HepG2 (cell line): Measurements from ENCODE around the gene UQCRHL. TPM values are rescaled to one million over a fixed set of nuclear protein-coding genes. Genes with fewer than 3 reads are reported as not detected.

Experiments used
- ATAC-seq: fragments of 200-7000 bp; cut with Tn5 transposase; 3 replicates; pipeline ENCODE4 v1.9.1; 2020; ENCODE audit warnings: mild to moderate bottlenecking, moderate library complexity
- BruUV-seq: library from RNA; stranded (reverse); fragments of 400-500 nt; replicated peaks from 2 replicates; lab custom pipeline; 2021; lab: Mats Ljungman, UMichigan
- CTCF ChIA-PET: fragments of 300-600 bp; formaldehyde crosslinking; extraction: SDS; loops from one replicate; lab custom pipeline; 2021; ENCODE audit warnings: low total read pairs, inconsistent platforms, low intra/inter-chr PET ratio; lab: Yijun Ruan, JAX
- POLR2A ChIA-PET: fragments of 350-600 bp; sonication (Branson Sonifier 250); formaldehyde crosslinking; loops from one replicate; lab custom pipeline; 2020; ENCODE audit warnings: antibody characterized with exemption, inconsistent platforms; lab: Yijun Ruan, JAX
- DNase-seq: peaks from one replicate; pipeline ENCODE4 v3.0.0-alpha.2; 2015; ENCODE audit warnings: low spot score
- FAIRE-seq: peaks from 3 replicates; lab custom pipeline; 2011; peaks lifted over from hg19 to GRCh38; lab: Jason Lieb, UNC
- H2AFZ ChIP-seq: one replicate; pipeline ENCODE4 v1.6.1; 2011; ENCODE audit warnings: low read length, inconsistent platforms
- H3K27ac ChIP-seq: fragments of 300-600 bp; 3 replicates; pipeline ENCODE4 v1.8.0; 2011; ENCODE audit warnings: mixed run types, mild to moderate bottlenecking, mixed read lengths, low read length, inconsistent platforms; ENCODE audit not compliant: insufficient read depth; ENCODE audit errors: extremely low read length
- H3K27me3 ChIP-seq, 2 experiments: fragments of 200-600 bp in 1 of 2; 2 replicates in 1 of 2; 3 replicates in 1 of 2; pipeline versions ENCODE4 v1.6.0 to v1.8.0; 2011; ENCODE audit warnings: low read length in 2 of 2, mild to moderate bottlenecking in 2 of 2, moderate library complexity in 2 of 2, inconsistent platforms in 1 of 2; ENCODE audit not compliant: insufficient read depth in 2 of 2, control insufficient read depth in 1 of 2
- H3K36me3 ChIP-seq, 2 experiments: fragments of 200-600 bp in 1 of 2; replicated peaks in 1 of 2; 2 replicates in 1 of 2; 3 replicates in 1 of 2; pipeline versions ENCODE4 v1.5.1 to v1.8.0; 2011; ENCODE audit warnings: low read length in 2 of 2, inconsistent platforms in 1 of 2; ENCODE audit not compliant: insufficient read depth in 2 of 2, control insufficient read depth in 1 of 2
- H3K4me1 ChIP-seq: 2 replicates; pipeline ENCODE4 v1.5.1; 2012; ENCODE audit warnings: low read length, inconsistent platforms; ENCODE audit not compliant: insufficient read depth
- H3K4me2 ChIP-seq: 2 replicates; pipeline ENCODE4 v1.6.0; 2011; ENCODE audit warnings: low read depth, low read length, inconsistent platforms
- H3K4me3 ChIP-seq, 3 experiments: fragments of 200-600 bp in 1 of 3; sonication (generic), shearing (Covaris generic) in 1 of 3; replicated peaks in 1 of 3; 2 replicates each; pipeline ENCODE4 v1.5.1; 2011 to 2016; ENCODE audit warnings: low read length in 3 of 3, inconsistent platforms in 2 of 3, low read depth in 2 of 3, mild to moderate bottlenecking in 2 of 3, control low read depth in 1 of 3, mixed read lengths in 1 of 3; ENCODE audit not compliant: insufficient read depth in 1 of 3
- H3K79me2 ChIP-seq: one replicate; pipeline ENCODE4 v1.6.1; 2011; ENCODE audit warnings: low read length, inconsistent platforms; ENCODE audit not compliant: insufficient read depth
- H3K9ac ChIP-seq: 2 replicates; pipeline ENCODE4 v1.6.0; 2011; ENCODE audit warnings: mild to moderate bottlenecking, low read depth, low read length, inconsistent platforms; ENCODE audit not compliant: insufficient read depth
- H3K9me3 ChIP-seq: 2 replicates; pipeline ENCODE4 v1.5.1; 2012; ENCODE audit warnings: mild to moderate bottlenecking, low read length
- H4K20me1 ChIP-seq: 2 replicates; pipeline ENCODE4 v1.6.0; 2011; ENCODE audit warnings: inconsistent platforms, mild to moderate bottlenecking, low read length, moderate library complexity; ENCODE audit not compliant: insufficient read depth
- HOXD1 ChIP-seq: sonication (generic); formaldehyde crosslinking; IDR thresholded peaks from 2 replicates; pipeline ENCODE4 v1.5.0; 2020; ENCODE audit warnings: missing genetic modification reagents
- MAFK ChIP-seq, 2 experiments: IDR thresholded peaks in 1 of 2; conservative IDR thresholded peaks in 1 of 2; 2 replicates each; pipeline ENCODE4 v1.6.1; 2011; ENCODE audit warnings: improper control_type of control experiment in 2 of 2, low read length in 2 of 2
- ZNF207 ChIP-seq: fragments of 450-650 bp; IDR thresholded peaks from 2 replicates; pipeline ENCODE4 v1.6.1; 2016; ENCODE audit warnings: antibody characterized with exemption, borderline replicate concordance
- ZNF543 ChIP-seq: sonication (generic); formaldehyde crosslinking; IDR thresholded peaks from 2 replicates; pipeline ENCODE4 v1.4.0; 2020; ENCODE audit warnings: mild to moderate bottlenecking, missing genetic modification reagents
- ZNF775 ChIP-seq: sonication (generic); formaldehyde crosslinking; IDR thresholded peaks from 2 replicates; pipeline ENCODE4 v1.4.0; 2020; ENCODE audit warnings: missing genetic modification reagents, mild to moderate bottlenecking, moderate library complexity, borderline replicate concordance
- WGBS: methylation state at CpG from one replicate; pipeline ENCODE4 v1.1.6; 2017; ENCODE audit warnings: low lambda C conversion rate; 5-methylcytosine and 5-hydroxymethylcytosine counted together
- in situ Hi-C: cut with HindIII; loops from 2 replicates; pipeline ENCODE4 v1.10.0; 2017; ENCODE audit warnings: low pct_unique_long_range_greater_than_20kb; ENCODE audit not compliant: extremely low pct_ligation_motif_present
- intact Hi-C: fragments of 100-400 bp; cut with micrococcal nuclease; formaldehyde crosslinking; loops from one replicate; pipeline ENCODE4 v1.10.0; 2022; ENCODE audit not compliant: unreplicated experiment
- polyA plus RNA-seq, 8 experiments: library from polyadenylated mRNA; depleted of rRNA in 3 of 8; stranded (reverse) in 7 of 8; unstranded in 1 of 8; fragments of >200 nt; fragmentation: Illumina TruSeq in 4 of 8; extraction: Trizol in 4 of 8; gene quantifications; 2 replicates each; pipeline versions ENCODE4 v1.2.1 to v1.2.3, GENCODE V29; 2011 to 2016; ENCODE audit warnings: low read depth in 4 of 8, missing spikeins in 1 of 8, mixed read lengths in 1 of 8; ENCODE audit not compliant: insufficient read depth in 1 of 8
- total RNA-seq, 5 experiments: library from RNA; depleted of rRNA; stranded (reverse); fragments of >200 nt; fragmentation: Illumina TruSeq; extraction: Trizol; gene quantifications; 2 replicates each; pipeline ENCODE4 v1.2.3, GENCODE V29; 2016; ENCODE audit warnings: low read depth in 1 of 5
- TF ChIP-seq, protein P1 (sequence below): sonication (generic); formaldehyde crosslinking; IDR thresholded peaks from 2 replicates; pipeline ENCODE4 v1.5.1; 2020; ENCODE audit warnings: missing genetic modification reagents, mild to moderate bottlenecking, borderline replicate concordance
- TF ChIP-seq, protein P2 (sequence below): sonication (generic); formaldehyde crosslinking; IDR thresholded peaks from 2 replicates; pipeline ENCODE4 v1.4.0; 2020; ENCODE audit warnings: missing genetic modification reagents

Gene UQCRHL
- total and polyA plus RNA-seq, 2 of the 13 experiments (the other 11 are each of a cell fraction or from before 2014, with no cell fraction given): 1.8 to 2.3 TPM

DNA sequence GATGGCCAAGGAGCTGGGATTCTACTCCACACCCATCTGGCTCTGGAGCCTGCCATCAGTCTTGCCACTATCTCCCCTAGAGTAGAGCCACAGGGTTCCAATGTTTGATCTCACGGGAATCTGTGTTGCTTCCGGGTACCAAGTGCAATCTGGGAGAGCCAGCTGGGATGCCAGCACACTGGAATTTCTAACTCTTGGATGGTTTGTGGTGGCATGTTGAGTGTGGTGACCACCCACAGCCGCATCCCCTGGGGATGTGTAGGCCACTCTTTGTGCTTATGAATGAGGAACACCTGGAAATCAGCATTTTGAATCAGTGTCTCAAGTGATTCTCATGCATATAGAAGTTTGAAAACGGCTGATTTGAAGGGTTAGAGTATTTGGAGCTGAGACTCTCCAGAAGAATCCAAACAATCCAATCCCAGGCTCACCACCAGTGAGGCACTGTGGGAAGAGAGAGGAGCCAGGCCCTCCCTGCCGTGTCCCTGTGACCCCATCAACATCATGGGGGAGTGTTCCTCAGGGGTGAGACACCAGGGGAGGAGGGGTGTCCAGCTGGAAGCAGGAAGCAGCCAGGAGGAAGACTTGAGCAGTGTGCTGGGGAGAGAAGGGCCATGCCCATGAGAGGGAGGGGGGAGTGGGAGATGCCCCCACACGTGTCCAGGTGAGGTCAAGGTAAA, 35.5 kb downstream of the UQCRHL start:
- Histone ChIP-seq H3K9me3 (no peaks in the 10 kb centered on the region), H3K36me3 (peaks cover 4 to 6% of the 10 kb centered on the region in 2 experiments; a peak in 3 of 5 replicates), H3K79me2 (no peaks in the 10 kb centered on the region)
- BruUV-seq: no TSS peak
- TF ChIP-seq ZNF543 (CRISPR knock-in tag): no peak
- TF ChIP-seq, protein P1, sequence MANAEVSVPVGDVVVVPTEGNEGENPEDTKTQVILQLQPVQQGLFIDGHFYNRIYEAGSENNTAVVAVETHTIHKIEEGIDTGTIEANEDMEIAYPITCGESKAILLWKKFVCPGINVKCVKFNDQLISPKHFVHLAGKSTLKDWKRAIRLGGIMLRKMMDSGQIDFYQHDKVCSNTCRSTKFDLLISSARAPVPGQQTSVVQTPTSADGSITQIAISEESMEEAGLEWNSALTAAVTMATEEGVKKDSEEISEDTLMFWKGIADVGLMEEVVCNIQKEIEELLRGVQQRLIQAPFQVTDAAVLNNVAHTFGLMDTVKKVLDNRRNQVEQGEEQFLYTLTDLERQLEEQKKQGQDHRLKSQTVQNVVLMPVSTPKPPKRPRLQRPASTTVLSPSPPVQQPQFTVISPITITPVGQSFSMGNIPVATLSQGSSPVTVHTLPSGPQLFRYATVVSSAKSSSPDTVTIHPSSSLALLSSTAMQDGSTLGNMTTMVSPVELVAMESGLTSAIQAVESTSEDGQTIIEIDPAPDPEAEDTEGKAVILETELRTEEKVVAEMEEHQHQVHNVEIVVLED (CRISPR knock-in tag): no peak
- no peak for TF ChIP-seq MAFK (conservative IDR thresholded peaks at IDR 0.05 in 1 of 2, IDR thresholded peaks at IDR 0.05 in 1 of 2; ENCODE audit: low read length in 2 of 2)
- TF ChIP-seq ZNF775 (CRISPR knock-in tag): no peak
- no peak for TF ChIP-seq ZNF207
- TF ChIP-seq HOXD1 (CRISPR knock-in tag): no peak
- TF ChIP-seq, protein P2, sequence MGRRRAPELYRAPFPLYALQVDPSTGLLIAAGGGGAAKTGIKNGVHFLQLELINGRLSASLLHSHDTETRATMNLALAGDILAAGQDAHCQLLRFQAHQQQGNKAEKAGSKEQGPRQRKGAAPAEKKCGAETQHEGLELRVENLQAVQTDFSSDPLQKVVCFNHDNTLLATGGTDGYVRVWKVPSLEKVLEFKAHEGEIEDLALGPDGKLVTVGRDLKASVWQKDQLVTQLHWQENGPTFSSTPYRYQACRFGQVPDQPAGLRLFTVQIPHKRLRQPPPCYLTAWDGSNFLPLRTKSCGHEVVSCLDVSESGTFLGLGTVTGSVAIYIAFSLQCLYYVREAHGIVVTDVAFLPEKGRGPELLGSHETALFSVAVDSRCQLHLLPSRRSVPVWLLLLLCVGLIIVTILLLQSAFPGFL: no peak
- TF ChIP-seq, all 625 proteins: peak for 0
- 87% methylated on average over 6 of the region's 6 CpGs for WGBS
- H3K27me3 ChIP-seq: no peaks in the 10 kb centered on the region
- CTCF ChIA-PET: no interaction called here
- no peak overlapping the region for H3K27ac ChIP-seq
- intact Hi-C loops: no loop called here
- H4K20me1 ChIP-seq: no peaks in the 10 kb centered on the region
- DNase-seq (no peak), FAIRE-seq (no peak), ATAC-seq (no peak)
- H3K4me2 ChIP-seq: no peak overlapping the region
- POLR2A ChIA-PET: interaction anchor here (1.0 kb wide), 1 partner anchor 8 kb away, joined by 3 read pairs; no protein-coding TSS in a partner anchor
- no peak overlapping the region for H3K9ac ChIP-seq
- no peak overlapping the region for H2AFZ ChIP-seq
- 0 out of 2 replicates have a peak, but pooled peaks cover 6% of the 10 kb centered on the region for H3K4me1 ChIP-seq
- in situ Hi-C loops: no loop called here
- H3K4me3 ChIP-seq: no peak overlapping the region
